ENCODE results near the gene SECISBP2.
"Not testable (repeated sequence)": the region's sequence is repeated elsewhere in the genome, so short reads cannot be mapped to it uniquely, and the experiment has no call there.

Gene SECISBP2

DNA sequence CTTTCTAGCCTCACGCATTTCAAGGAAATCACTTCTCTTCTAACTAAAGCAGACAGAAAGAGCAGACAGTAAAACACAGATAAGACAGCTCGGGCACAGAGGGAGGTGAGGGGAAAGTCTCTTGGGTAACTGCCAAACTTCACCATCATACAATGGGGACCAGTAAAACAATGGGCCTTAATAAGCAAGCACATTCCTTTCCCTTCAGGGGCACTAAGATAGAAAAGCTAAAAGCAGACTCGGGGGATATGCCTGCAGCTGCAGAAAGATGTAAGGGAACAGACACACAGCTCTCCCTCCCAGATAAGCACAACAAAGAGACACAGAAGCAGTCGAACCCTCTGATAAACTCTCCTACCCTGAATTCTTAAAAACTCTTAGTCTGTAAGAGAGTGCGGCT lies 22.9 kb upstream of the SECISBP2 start:
- in situ Hi-C loops (cut with HindIII; ENCODE audit: low sequenced_read_pairs): no loop called here
- H3K4me3 ChIP-seq (ENCODE audit: low read depth, low read length): no peak overlapping the region
- DNase-seq (ENCODE audit: low read depth, low spot score): no peak
- TF ChIP-seq, protein P1, sequence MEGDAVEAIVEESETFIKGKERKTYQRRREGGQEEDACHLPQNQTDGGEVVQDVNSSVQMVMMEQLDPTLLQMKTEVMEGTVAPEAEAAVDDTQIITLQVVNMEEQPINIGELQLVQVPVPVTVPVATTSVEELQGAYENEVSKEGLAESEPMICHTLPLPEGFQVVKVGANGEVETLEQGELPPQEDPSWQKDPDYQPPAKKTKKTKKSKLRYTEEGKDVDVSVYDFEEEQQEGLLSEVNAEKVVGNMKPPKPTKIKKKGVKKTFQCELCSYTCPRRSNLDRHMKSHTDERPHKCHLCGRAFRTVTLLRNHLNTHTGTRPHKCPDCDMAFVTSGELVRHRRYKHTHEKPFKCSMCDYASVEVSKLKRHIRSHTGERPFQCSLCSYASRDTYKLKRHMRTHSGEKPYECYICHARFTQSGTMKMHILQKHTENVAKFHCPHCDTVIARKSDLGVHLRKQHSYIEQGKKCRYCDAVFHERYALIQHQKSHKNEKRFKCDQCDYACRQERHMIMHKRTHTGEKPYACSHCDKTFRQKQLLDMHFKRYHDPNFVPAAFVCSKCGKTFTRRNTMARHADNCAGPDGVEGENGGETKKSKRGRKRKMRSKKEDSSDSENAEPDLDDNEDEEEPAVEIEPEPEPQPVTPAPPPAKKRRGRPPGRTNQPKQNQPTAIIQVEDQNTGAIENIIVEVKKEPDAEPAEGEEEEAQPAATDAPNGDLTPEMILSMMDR (IDR thresholded peaks at IDR 0.05; ENCODE audit: low read depth, low read length): no peak

DNA sequence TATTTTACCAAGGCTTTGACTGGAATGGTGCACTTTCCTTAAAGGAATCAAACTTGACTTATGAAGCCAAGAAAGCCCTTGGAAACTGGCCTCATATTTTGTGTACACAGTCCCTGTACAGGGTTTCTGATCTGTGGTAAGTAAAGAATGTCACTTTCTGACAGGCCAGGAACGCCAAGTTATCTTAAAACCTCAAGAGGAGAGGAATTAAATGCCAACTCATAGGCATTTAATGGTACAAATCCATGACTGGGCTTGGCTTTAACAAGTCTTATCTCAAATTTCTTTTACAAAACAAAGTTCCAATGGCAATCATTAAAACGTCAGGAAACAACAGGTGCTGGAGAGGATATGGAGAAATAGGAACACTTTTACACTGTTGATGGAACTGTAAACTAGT lies 16.3 kb upstream of the SECISBP2 start:
- H3K4me3 ChIP-seq (ENCODE audit: low read depth, low read length); DNase-seq (ENCODE audit: low read depth, low spot score); in situ Hi-C loops (cut with HindIII; ENCODE audit: low sequenced_read_pairs): not testable (repeated sequence)

DNA sequence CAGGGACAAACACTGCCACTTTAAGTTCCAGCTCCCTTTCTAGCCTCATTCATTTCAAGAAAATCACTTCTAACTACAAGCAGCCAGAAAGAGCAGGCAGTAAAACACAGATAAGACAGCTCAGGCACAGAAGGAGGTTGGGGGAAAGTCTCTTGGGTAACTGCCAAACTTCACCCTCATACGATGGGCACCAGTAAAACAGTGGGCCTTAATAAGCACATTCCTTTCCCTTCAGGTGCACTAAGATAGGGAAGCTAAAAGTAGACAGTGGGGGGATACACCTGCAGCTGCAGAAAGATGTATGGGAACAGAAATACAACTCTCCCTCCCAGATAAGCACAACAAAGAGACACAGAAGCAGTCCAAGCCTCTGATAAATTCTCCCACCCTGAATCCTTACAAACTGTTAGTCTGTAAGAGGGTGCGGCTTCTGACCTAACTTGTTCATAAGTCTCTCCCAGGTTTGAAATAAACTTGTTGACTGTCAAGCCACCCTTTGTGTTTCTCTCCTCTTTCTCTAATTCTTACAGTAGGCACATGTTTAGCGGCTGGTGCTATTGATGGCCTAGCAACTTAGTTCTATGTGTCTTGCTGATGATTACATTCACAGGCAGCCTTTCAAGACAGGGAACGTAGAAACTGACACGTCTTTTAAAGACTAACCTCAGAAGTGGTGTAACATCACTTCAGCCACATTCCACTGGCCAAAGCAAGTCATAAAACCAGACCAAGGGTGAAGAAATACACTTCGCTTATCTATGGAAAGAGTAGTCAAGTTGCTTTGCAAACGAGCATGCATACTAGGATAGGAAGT lies 14.1 kb upstream of the SECISBP2 start:
- DNase-seq (ENCODE audit: low read depth, low spot score): no peak
- TF ChIP-seq, protein P1 (IDR thresholded peaks at IDR 0.05; ENCODE audit: low read depth, low read length): no peak
- no peak overlapping the region for H3K4me3 ChIP-seq (ENCODE audit: low read depth, low read length)
- in situ Hi-C loops (cut with HindIII; ENCODE audit: low sequenced_read_pairs): no loop called here

DNA sequence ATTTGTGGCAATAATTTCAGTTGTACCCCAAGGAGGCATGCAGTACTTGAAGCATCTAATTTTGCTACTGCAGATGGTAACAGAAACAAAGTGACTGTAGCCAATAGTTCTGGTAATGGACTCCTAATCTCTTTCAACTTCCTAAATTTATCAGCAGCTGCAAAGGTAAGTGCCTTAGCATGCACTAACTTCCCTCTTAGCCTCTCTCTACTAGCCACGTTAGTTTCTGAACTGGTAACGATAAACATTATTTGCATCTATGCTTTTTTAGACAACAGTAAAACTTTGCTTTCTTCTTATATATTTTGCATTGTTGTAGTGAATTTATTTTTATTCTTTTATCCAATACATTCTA lies 13.5 kb upstream of the SECISBP2 start:
- no peak for DNase-seq (ENCODE audit: low read depth, low spot score)
- TF ChIP-seq, protein P1 (IDR thresholded peaks at IDR 0.05; ENCODE audit: low read depth, low read length): no peak
- in situ Hi-C loops (cut with HindIII; ENCODE audit: low sequenced_read_pairs): no loop called here
- H3K4me3 ChIP-seq (ENCODE audit: low read depth, low read length): no peak overlapping the region

DNA sequence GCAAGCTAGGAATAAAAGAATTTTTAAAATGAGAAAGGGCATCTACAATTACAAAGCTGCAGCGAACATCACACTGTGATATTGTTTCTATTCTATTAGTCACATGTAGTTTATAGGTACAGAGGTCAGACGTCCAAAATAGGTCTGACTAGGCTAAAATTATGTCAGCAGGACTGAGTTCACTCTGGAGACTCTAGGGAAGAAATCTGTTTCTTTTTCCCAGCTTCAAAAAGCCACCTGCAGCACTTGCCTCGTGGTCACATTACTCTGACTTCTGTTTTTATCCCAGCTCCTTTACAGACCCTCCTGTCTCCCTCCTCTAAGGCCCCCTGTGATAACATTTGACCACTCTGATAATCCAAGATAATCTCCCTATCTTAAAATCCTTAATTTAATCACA lies 12.4 kb upstream of the SECISBP2 start:
- no peak for DNase-seq (ENCODE audit: low read depth, low spot score)
- in situ Hi-C loops (cut with HindIII; ENCODE audit: low sequenced_read_pairs): no loop called here
- H3K4me3 ChIP-seq (ENCODE audit: low read depth, low read length): no peak overlapping the region
- TF ChIP-seq, protein P1 (IDR thresholded peaks at IDR 0.05; ENCODE audit: low read depth, low read length): no peak

DNA sequence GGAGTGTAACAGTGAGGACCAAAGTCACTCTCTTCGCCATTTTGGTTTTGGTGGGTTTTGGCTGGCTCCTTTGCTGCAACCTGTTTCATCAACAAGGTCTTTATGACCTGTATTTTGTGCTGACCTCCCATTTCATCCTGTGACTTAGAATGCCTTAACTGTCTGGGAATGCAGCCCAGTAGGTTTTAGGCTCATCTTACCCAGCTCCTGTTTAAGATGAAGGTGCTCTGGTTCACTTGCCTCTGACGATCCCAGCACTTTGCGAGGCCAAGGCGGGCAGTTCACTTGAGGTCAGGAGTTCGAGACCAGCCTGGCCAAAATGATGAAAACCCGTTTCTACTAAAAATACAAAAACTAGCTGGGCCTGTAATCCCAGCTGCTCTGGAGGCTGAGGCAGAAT lies 9.1 kb upstream of the SECISBP2 start:
- DNase-seq (ENCODE audit: low read depth, low spot score): no peak
- TF ChIP-seq, protein P1 (IDR thresholded peaks at IDR 0.05; ENCODE audit: low read depth, low read length): no peak
- H3K4me3 ChIP-seq (ENCODE audit: low read depth, low read length): no peak overlapping the region
- in situ Hi-C loops (cut with HindIII; ENCODE audit: low sequenced_read_pairs): no loop called here

DNA sequence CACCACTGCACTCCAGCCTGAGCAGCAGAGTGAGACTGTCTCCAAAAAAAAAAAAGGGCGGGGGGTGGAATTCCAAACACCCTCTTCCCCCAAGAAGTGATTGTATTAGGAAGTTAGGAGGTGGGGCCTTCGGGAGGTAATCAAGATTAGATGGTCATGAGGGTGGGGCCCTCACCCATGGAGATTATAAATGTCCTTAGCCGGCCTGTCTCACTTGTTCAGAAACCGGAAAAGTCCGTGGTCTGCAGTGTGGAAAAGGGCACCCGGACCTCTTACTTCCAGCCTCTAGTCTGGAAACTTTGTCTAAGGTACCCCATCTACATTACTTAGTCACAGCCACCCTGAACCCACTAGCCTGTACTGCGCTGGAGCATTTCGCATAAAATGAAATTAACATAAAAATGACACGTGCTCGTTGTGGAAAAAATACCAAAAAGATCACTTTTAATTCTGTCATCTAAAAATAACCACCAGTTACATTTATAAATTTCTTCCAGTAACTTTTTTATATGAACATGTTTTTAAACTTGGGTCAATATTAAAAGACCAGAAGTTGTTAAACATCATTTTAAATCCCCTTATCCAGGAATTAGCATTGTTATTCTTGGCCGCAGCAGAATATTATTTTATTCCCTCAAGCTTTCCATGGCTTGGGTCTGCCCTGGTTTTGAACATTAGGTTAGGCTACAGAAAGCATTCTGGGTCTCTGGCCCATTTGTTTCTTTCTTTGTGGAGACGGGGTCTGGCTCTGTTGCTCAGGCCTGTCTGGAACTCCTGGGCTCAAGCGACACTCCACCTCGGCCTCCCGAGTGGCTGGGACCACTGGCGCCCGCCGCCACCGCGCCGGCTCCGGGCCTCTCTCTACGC lies 8.5 kb upstream of the SECISBP2 start:
- no peak for DNase-seq (ENCODE audit: low read depth, low spot score)
- H3K4me3 ChIP-seq (ENCODE audit: low read depth, low read length): peak overlapping the region; percentile 57
- in situ Hi-C loops (cut with HindIII; ENCODE audit: low sequenced_read_pairs): no loop called here
- TF ChIP-seq, protein P1 (IDR thresholded peaks at IDR 0.05; ENCODE audit: low read depth, low read length): no peak
